Nephron (organoid): Measurements from ENCODE around the gene TICAM2.

Experiments
- H3K27ac Mint-ChIP-seq, 3 experiments: 2 replicates each; pipeline ENCODE4 v1.8.0; 2020; ENCODE audit warnings: mixed read lengths in 3 of 3, mild to moderate bottlenecking in 2 of 3, moderate library complexity in 1 of 3
- H3K27me3 Mint-ChIP-seq: 2 replicates; pipeline ENCODE4 v1.8.0; 2021; ENCODE audit warnings: low read depth, mild to moderate bottlenecking, moderate library complexity, mixed read lengths
- H3K36me3 Mint-ChIP-seq: 2 replicates; pipeline ENCODE4 v1.8.0; 2020; ENCODE audit warnings: low read depth, mixed read lengths
- H3K4me1 Mint-ChIP-seq: 2 replicates; pipeline ENCODE4 v1.8.0; 2020; ENCODE audit warnings: mixed read lengths
- H3K4me3 Mint-ChIP-seq, 3 experiments: 2 replicates each; pipeline ENCODE4 v1.8.0; 2020; ENCODE audit warnings: mild to moderate bottlenecking in 3 of 3, mixed read lengths in 3 of 3, moderate library complexity in 2 of 3
- H3K9me3 Mint-ChIP-seq: 2 replicates; pipeline ENCODE4 v1.8.0; 2020; ENCODE audit warnings: mixed read lengths
- TF ChIP-seq, protein P1 (sequence below), 3 experiments: fragments of 200-600 bp; sonication (generic); IDR thresholded peaks; one replicate each; pipeline ENCODE4 v1.5.0; 2021; ENCODE audit warnings: antibody characterized with exemption in 3 of 3; ENCODE audit not compliant: unreplicated experiment in 3 of 3

The TICAM2 gene

DNA sequence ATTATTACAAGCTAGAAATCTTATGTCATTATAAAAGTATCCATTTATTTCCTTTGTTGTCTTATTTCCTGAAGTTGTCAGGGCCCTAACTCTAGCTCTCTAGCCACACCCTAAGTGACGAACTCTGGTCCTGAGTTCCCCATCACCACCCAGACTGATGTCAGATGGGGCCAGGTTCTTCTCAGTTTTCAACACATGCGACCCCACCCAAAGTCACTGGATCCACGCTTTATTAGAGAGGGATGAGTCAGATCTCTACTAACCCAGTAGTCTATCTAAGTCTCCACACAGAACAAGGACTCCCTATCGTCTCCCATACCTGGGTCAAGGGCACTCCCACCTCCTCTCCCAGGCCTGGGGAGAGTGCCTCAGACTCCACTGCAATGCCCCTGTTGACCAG is 50.9 kb downstream of the TICAM2 start:
- H3K4me3 Mint-ChIP-seq = no peak overlapping the region
- peaks cover 2% of the 10 kb centered on the region for H3K9me3 Mint-ChIP-seq
- no peaks in the 10 kb centered on the region for H3K36me3 Mint-ChIP-seq
- no peak overlapping the region for H3K27ac Mint-ChIP-seq
- peaks cover 7% of the 10 kb centered on the region for H3K27me3 Mint-ChIP-seq
- TF ChIP-seq, protein P1, sequence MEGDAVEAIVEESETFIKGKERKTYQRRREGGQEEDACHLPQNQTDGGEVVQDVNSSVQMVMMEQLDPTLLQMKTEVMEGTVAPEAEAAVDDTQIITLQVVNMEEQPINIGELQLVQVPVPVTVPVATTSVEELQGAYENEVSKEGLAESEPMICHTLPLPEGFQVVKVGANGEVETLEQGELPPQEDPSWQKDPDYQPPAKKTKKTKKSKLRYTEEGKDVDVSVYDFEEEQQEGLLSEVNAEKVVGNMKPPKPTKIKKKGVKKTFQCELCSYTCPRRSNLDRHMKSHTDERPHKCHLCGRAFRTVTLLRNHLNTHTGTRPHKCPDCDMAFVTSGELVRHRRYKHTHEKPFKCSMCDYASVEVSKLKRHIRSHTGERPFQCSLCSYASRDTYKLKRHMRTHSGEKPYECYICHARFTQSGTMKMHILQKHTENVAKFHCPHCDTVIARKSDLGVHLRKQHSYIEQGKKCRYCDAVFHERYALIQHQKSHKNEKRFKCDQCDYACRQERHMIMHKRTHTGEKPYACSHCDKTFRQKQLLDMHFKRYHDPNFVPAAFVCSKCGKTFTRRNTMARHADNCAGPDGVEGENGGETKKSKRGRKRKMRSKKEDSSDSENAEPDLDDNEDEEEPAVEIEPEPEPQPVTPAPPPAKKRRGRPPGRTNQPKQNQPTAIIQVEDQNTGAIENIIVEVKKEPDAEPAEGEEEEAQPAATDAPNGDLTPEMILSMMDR (IDR thresholded peaks at IDR 0.05; ENCODE audit: unreplicated experiment in 3 of 3) = no peak
- no peaks in the 10 kb centered on the region for H3K4me1 Mint-ChIP-seq

DNA sequence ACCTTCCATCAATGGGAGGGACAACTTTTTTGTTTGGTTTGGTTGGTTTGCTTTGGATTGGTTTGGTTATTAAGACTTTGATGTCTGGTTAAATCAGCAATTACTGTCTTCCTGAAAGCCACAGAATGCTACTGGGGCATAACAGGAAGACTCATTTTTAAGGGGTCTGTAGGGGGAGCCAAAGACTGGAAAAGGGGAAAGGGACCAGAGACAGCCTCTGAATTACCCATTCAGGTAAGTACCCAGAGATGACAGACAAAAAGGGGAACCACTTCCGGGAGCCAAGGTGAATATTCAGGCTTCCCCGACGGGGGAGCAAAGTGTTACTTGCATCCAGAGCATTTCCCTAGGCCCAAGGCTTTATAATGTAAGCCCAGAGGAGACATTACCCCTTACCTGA is 53.1 kb downstream of the TICAM2 start:
- Mint-ChIP-seq H3K27me3 (peaks cover 7% of the 10 kb centered on the region), H3K36me3 (peaks cover 4% of the 10 kb centered on the region), H3K4me1 (no peaks in the 10 kb centered on the region), H3K9me3 (peaks cover 8% of the 10 kb centered on the region), H3K27ac (no peak overlapping the region), H3K4me3 (no peak overlapping the region)
- TF ChIP-seq, protein P1 (IDR thresholded peaks at IDR 0.05; ENCODE audit: unreplicated experiment in 3 of 3) = no peak

DNA sequence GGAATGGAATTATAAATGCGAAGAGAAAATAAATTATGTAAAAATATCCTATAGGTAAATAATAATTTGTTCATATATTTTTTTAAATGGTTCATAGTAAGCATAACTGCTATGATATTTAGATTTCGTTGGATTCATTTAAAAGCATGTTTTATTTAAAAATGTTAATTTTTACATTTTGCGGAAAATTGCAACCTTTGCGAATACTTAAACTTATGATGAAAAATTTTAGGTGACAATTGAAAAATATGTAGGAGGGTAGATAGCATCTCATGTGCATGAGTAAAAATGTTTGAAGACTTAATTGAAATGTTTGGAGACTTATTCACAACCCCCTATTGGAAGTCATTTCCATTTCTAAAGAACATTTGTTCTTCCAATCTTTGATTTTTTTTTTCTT is 53.6 kb downstream of the TICAM2 start:
- H3K27ac Mint-ChIP-seq = no peak overlapping the region
- peaks cover 4% of the 10 kb centered on the region for H3K36me3 Mint-ChIP-seq
- TF ChIP-seq, protein P1 (IDR thresholded peaks at IDR 0.05; ENCODE audit: unreplicated experiment in 3 of 3) = no peak
- no peaks in the 10 kb centered on the region for H3K4me1 Mint-ChIP-seq
- H3K27me3 Mint-ChIP-seq = peaks cover 7% of the 10 kb centered on the region
- no peak overlapping the region for H3K4me3 Mint-ChIP-seq
- H3K9me3 Mint-ChIP-seq = peaks cover 8% of the 10 kb centered on the region

DNA sequence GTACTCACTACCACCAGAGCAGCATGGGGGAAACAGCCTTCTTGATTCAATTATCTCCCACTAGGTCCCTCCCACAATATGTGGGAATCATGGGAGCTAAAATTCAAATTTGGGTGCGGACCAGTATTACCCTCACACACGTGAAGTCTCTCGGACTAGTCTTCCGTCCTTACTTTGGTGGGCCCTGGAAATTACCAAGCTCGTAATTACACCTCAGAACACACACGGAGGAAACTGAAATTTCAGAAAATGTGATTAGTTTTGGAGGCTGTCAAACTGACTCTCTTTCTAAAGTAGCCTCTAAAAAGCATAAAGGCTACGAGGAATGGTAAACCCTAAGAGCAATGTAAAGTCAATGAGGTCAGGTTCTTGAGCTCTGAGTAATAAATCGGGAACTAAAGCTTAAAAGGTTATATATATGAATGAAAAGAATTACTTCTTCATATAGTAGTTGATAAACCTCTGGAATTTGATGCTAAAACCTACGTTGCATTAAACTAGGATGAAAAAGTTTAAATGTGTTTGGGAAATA is 56.9 kb downstream of the TICAM2 start:
- Mint-ChIP-seq H3K27ac (peak overlapping the region in 1 of 3 experiments; percentile 99), H3K9me3 (peaks cover 8% of the 10 kb centered on the region), H3K4me3 (peak overlapping the region; percentile 96 to 99 (median 97)), H3K27me3 (no peaks in the 10 kb centered on the region), H3K36me3 (peaks cover 21% of the 10 kb centered on the region), H3K4me1 (peaks cover 26% of the 10 kb centered on the region)
- TF ChIP-seq, protein P1 (IDR thresholded peaks at IDR 0.05; ENCODE audit: unreplicated experiment in 3 of 3) = no peak

DNA sequence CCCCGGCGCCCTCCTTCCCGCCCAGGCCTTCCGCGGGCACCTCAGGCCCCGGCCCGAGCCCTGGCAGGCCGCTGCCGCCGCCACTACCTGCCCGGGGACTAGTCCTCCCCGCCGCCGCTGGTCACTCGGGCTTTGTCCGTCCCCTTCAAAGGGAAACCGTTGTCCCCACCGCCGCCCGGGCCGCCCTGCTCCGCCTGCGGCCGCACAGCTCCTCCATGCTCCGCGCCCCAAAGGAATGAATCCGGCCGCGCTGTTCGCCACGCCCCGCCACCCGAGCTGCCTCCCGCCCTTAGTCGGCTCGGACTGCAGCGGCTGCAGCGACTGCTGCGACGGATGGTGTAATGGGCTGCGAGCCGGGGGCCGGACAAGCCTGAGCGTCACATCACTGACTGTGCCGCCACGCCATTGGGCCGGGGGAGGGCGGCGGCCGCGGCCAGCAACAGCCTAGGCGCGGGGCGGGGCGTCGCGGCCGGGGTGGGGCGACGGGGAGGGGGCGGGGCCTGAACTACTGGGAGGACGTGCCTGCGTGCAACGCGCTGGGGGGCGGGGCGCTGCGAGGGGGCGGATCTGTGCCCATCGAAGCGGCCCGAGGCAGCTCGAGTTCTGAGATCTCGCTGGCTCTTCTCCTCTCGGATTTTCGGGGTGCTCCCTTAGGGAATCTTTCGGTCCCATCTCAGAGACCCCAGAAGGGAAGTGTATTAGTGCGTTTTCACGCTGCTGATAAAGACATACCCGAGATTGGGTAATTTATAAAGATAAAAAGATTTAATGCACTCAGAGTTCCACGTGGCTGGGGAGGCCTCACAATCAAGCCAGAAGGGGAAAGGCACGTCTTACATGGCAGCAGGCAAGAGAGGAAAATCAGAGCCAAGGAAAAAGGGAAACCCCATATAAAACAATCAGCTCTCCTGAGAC is 57.6 kb downstream of the TICAM2 start, which contains the start of gene FEM1C:
Gene FEM1C, minus strand, starts transcription at position 340 of the 915 bp plus-strand sequence. CDS start 1,282 bp downstream, outside the sequence.
- H3K27me3 Mint-ChIP-seq = no peaks in the 10 kb centered on the region
- peaks cover 29% of the 10 kb centered on the region for H3K36me3 Mint-ChIP-seq
- peaks cover 33% of the 10 kb centered on the region for H3K4me1 Mint-ChIP-seq
- peak within 1 kb of the TSS; percentile 96 to 99 (median 97) for H3K4me3 Mint-ChIP-seq
- peak within 1 kb of the TSS; percentile 99 to 100 (median 99) for H3K27ac Mint-ChIP-seq
- TF ChIP-seq, protein P1 (IDR thresholded peaks at IDR 0.05; ENCODE audit: unreplicated experiment in 3 of 3) = no peak
- H3K9me3 Mint-ChIP-seq = peaks cover 8% of the 10 kb centered on the region
